GM18519 (cell line): Measurements from ENCODE around the gene TLE3.

Experiments used
- ATAC-seq: cut with Tn5 transposase; IDR thresholded peaks from one replicate; pipeline ENCODE4 v1.9.1; 2021; ENCODE audit warnings: mild to moderate bottlenecking, moderate library complexity; ENCODE audit not compliant: unreplicated experiment, low FRiP score

TLE3 gene

GRCh38 chr15:70016511-70016994 is 81.2 kb downstream of the TLE3 start:
- no peak for ATAC-seq

GRCh38 chr15:70014860-70015490 is 82.7 kb downstream of the TLE3 start:
- peak; percentile 57 for ATAC-seq

- ATAC-seq: no peak
These were observed 83.4 kb downstream of the TLE3 start for GRCh38 chr15:70014331-70014730.

GRCh38 chr15:70013656-70014313 is 83.9 kb downstream of the TLE3 start:
- no peak for ATAC-seq

- ATAC-seq: no peak
These were observed 84.8 kb downstream of the TLE3 start for GRCh38 chr15:70012895-70013294.

GRCh38 chr15:70008697-70009290 is 88.9 kb downstream of the TLE3 start:
- no peak for ATAC-seq

GRCh38 chr15:70006259-70007147 is 91.2 kb downstream of the TLE3 start:
- no peak for ATAC-seq

- ATAC-seq: no peak
These were observed 92.9 kb downstream of the TLE3 start for GRCh38 chr15:70004826-70005225.

GRCh38 chr15:70002897-70003296 is 94.8 kb downstream of the TLE3 start:
- no peak for ATAC-seq

GRCh38 chr15:70001859-70002258 is 95.9 kb downstream of the TLE3 start:
- ATAC-seq: no peak

GRCh38 chr15:69999392-70000085 is 98.2 kb downstream of the TLE3 start:
- ATAC-seq: no peak

GRCh38 chr15:69998541-69999391 is 99.0 kb downstream of the TLE3 start:
- ATAC-seq: no peak

- ATAC-seq: no peak
These were observed 99.9 kb downstream of the TLE3 start for GRCh38 chr15:69997813-69998212.
